Naive thymus-derived CD4-positive, alpha-beta T cell (primary cell): ENCODE data around the gene SNED1. TPM values are rescaled to one million over a fixed set of nuclear protein-coding genes. Genes with fewer than 3 reads are reported as not detected.

Source experiments
- ATAC-seq: fragments of 150-1000 bp; cut with Tn5 transposase; 2 replicates; pipeline ENCODE4 v1.10.0; 2021; ENCODE audit warnings: mild to moderate bottlenecking, moderate library complexity
- CTCF ChIA-PET: fragments of 350-600 bp; sonication (Branson Sonifier 250); formaldehyde crosslinking; loops from one replicate; lab custom pipeline; 2021; ENCODE audit warnings: antibody characterized with exemption; lab: Charles Lee
- POLR2A ChIA-PET: fragments of 350-600 bp; sonication (Branson Sonifier 250); formaldehyde crosslinking; loops from one replicate; lab custom pipeline; 2021; ENCODE audit warnings: antibody characterized with exemption, inconsistent platforms; lab: Charles Lee
- DNase-seq, 9 donors: peaks; one replicate each; pipeline versions ENCODE4 v3.0.0 to v3.0.0-alpha.2; 2020 to 2022; ENCODE audit warnings: mixed read lengths in 1 of 9
- H3K27ac ChIP-seq: one replicate; pipeline ENCODE4 v1.7.0; 2013; ENCODE audit warnings: mild to moderate bottlenecking, low read depth, low read length, moderate library complexity
- H3K27me3 ChIP-seq, 2 donors: one replicate each; pipeline ENCODE4 v1.7.0; 2013; ENCODE audit warnings: low read length in 2 of 2, mild to moderate bottlenecking in 2 of 2, moderate library complexity in 2 of 2; ENCODE audit not compliant: control insufficient read depth in 2 of 2, insufficient read depth in 2 of 2
- H3K36me3 ChIP-seq, 3 experiments: 1 replicate in 2 of 3; 2 replicates in 1 of 3; pipeline ENCODE4 v1.7.0; 2013; ENCODE audit warnings: low read length in 3 of 3, mild to moderate bottlenecking in 3 of 3, moderate library complexity in 1 of 3; ENCODE audit not compliant: insufficient read depth in 3 of 3, control insufficient read depth in 2 of 3
- H3K4me1 ChIP-seq, 2 donors: one replicate each; pipeline ENCODE4 v1.7.0; 2013; ENCODE audit warnings: low read length in 2 of 2, mild to moderate bottlenecking in 2 of 2, moderate library complexity in 1 of 2; ENCODE audit not compliant: control insufficient read depth in 2 of 2, insufficient read depth in 2 of 2
- H3K4me3 ChIP-seq: 2 replicates; pipeline ENCODE4 v1.7.0; 2013; ENCODE audit warnings: mild to moderate bottlenecking, low read length
- H3K9me3 ChIP-seq, 3 experiments: 1 replicate in 2 of 3; 2 replicates in 1 of 3; pipeline ENCODE4 v1.7.0; 2013; ENCODE audit warnings: low read length in 3 of 3; ENCODE audit not compliant: control insufficient read depth in 2 of 3
- H3K27ac Mint-ChIP-seq, 9 donors: one replicate each; pipeline ENCODE4 v1.8.0; 2020 to 2022; ENCODE audit warnings: mixed read lengths in 9 of 9, mild to moderate bottlenecking in 8 of 9, moderate library complexity in 5 of 9, inconsistent platforms in 2 of 9
- H3K27me3 Mint-ChIP-seq, 5 donors: one replicate each; pipeline ENCODE4 v1.8.0; 2021 to 2022; ENCODE audit warnings: mixed read lengths in 5 of 5, mild to moderate bottlenecking in 1 of 5
- H3K36me3 Mint-ChIP-seq, 5 donors: one replicate each; pipeline ENCODE4 v1.8.0; 2020 to 2022; ENCODE audit warnings: mixed read lengths in 5 of 5, mild to moderate bottlenecking in 3 of 5, inconsistent platforms in 1 of 5
- H3K4me1 Mint-ChIP-seq, 7 donors: one replicate each; pipeline ENCODE4 v1.8.0; 2020 to 2022; ENCODE audit warnings: mixed read lengths in 7 of 7, mild to moderate bottlenecking in 3 of 7, inconsistent platforms in 1 of 7
- H3K4me3 Mint-ChIP-seq, 10 donors: one replicate each; pipeline ENCODE4 v1.8.0; 2020 to 2022; ENCODE audit warnings: mild to moderate bottlenecking in 10 of 10, mixed read lengths in 10 of 10, moderate library complexity in 6 of 10, inconsistent platforms in 2 of 10
- H3K9me3 Mint-ChIP-seq, 11 donors: one replicate each; pipeline ENCODE4 v1.8.0; 2020 to 2022; ENCODE audit warnings: mixed read lengths in 11 of 11, mild to moderate bottlenecking in 4 of 11, inconsistent platforms in 1 of 11, moderate library complexity in 1 of 11
- intact Hi-C, 2 donors: fragments of 100-400 bp; cut with micrococcal nuclease; formaldehyde crosslinking; loops; one replicate each; pipeline ENCODE4 v1.15.1; 2023
- polyA plus RNA-seq, 2 donors: library from polyadenylated mRNA; unstranded; fragments of 300-500 nt; fragmentation: Illumina TruSeq; gene quantifications; one replicate each; pipeline ENCODE4 v1.2.3, GENCODE V29; 2021
- total RNA-seq, 6 experiments: library from RNA in 5 of 6; stranded (reverse) in 5 of 6; gene quantifications; 1 replicate in 5 of 6; 2 replicates in 1 of 6; pipeline ENCODE4 v1.2.3 and lab custom pipeline; 2021 to 2026

Gene SNED1
- total and polyA plus RNA-seq, 7 experiments from 2014 or later, result 1.0 to 120 (median 32.9) TPM

GRCh38 chr2:240953426-240954410, 44.7 kb upstream of the SNED1 start:
- no peaks in the 10 kb centered on the region for H3K27me3 ChIP-seq
- H3K27ac Mint-ChIP-seq, result no peak overlapping the region

GRCh38 chr2:240954436-240955305, 43.7 kb upstream of the SNED1 start:
- CTCF ChIA-PET, result no interaction called here
- POLR2A ChIA-PET, result no interaction called here
- Histone ChIP-seq H3K9me3 (no peaks in the 10 kb centered on the region), H3K4me3 (no peak overlapping the region), H3K27ac (no peak overlapping the region), H3K27me3 (no peaks in the 10 kb centered on the region), H3K36me3 (no peaks in the 10 kb centered on the region), H3K4me1 (no peaks in the 10 kb centered on the region)
- ATAC-seq, result no peak
- DNase-seq, result peak in 2 of 9 donors; percentile 3 to 4
- Mint-ChIP-seq H3K4me3 (no peak overlapping the region), H3K9me3 (no peaks in the 10 kb centered on the region), H3K27me3 (peaks cover 0 to 3% (median 0%) of the 10 kb centered on the region in 5 donors), H3K27ac (no peak overlapping the region), H3K36me3 (no peaks in the 10 kb centered on the region), H3K4me1 (peaks cover 0 to 2% (median 0%) of the 10 kb centered on the region in 7 donors)
- intact Hi-C loops, result no loop called here

More at GRCh38 chr2:240953426-240954410, 44.7 kb upstream of the SNED1 start:
- no peaks in the 10 kb centered on the region for H3K36me3 ChIP-seq
- Mint-ChIP-seq H3K4me1 (no peaks in the 10 kb centered on the region), H3K4me3 (no peak overlapping the region), H3K9me3 (no peaks in the 10 kb centered on the region), H3K27me3 (peaks cover 0 to 3% (median 0%) of the 10 kb centered on the region in 5 donors), H3K36me3 (no peaks in the 10 kb centered on the region)
- ChIA-PET POLR2A (no interaction called here), CTCF (no interaction called here)
- no peaks in the 10 kb centered on the region for H3K9me3 ChIP-seq
- H3K27ac ChIP-seq, result no peak overlapping the region
- intact Hi-C loops, result no loop called here
- DNase-seq (peak in 2 of 9 donors; percentile 3 to 9), ATAC-seq (no peak)
- no peaks in the 10 kb centered on the region for H3K4me1 ChIP-seq
- no peak overlapping the region for H3K4me3 ChIP-seq

- DNase-seq, result peak in 2 of 9 donors; percentile 4 to 11
- H3K4me3 Mint-ChIP-seq, result no peak overlapping the region
- peaks cover 0 to 3% (median 0%) of the 10 kb centered on the region in 5 donors for H3K27me3 Mint-ChIP-seq
- H3K9me3 ChIP-seq, result no peaks in the 10 kb centered on the region
- no peaks in the 10 kb centered on the region for H3K4me1 ChIP-seq
- no peaks in the 10 kb centered on the region for H3K9me3 Mint-ChIP-seq
- POLR2A ChIA-PET, result no interaction called here
- no peaks in the 10 kb centered on the region for H3K27me3 ChIP-seq
- no peaks in the 10 kb centered on the region for H3K36me3 Mint-ChIP-seq
- H3K4me1 Mint-ChIP-seq, result peaks cover 0 to 4% (median 0%) of the 10 kb centered on the region in 7 donors
- no peak overlapping the region for H3K27ac Mint-ChIP-seq
- H3K27ac ChIP-seq, result no peak overlapping the region
- CTCF ChIA-PET, result interaction anchor here (0.6 kb wide), 1 partner anchor 20 kb away, joined by 4 read pairs; no protein-coding TSS in a partner anchor
- no peak overlapping the region for H3K4me3 ChIP-seq
- no peaks in the 10 kb centered on the region for H3K36me3 ChIP-seq
- intact Hi-C loops, result no loop called here
- no peak for ATAC-seq
Measured at GRCh38 chr2:240955306-240956170, 42.9 kb upstream of the SNED1 start.

GRCh38 chr2:240956171-240956934, 42.1 kb upstream of the SNED1 start:
- Mint-ChIP-seq H3K4me3 (no peak overlapping the region), H3K9me3 (no peaks in the 10 kb centered on the region), H3K27me3 (peaks cover 0 to 3% (median 0%) of the 10 kb centered on the region in 5 donors), H3K4me1 (peaks cover 0 to 4% (median 0%) of the 10 kb centered on the region in 7 donors), H3K36me3 (no peaks in the 10 kb centered on the region), H3K27ac (no peak overlapping the region)
- ChIA-PET CTCF (interaction anchor here (0.6 kb wide), 1 partner anchor 19 kb away, joined by 4 read pairs; no protein-coding TSS in a partner anchor), POLR2A (no interaction called here)
- H3K27me3 ChIP-seq, result no peaks in the 10 kb centered on the region
- H3K4me3 ChIP-seq, result no peak overlapping the region
- DNase-seq (peak in 1 of 9 donors; percentile 16), ATAC-seq (no peak)
- no peaks in the 10 kb centered on the region for H3K4me1 ChIP-seq
- intact Hi-C loops, result no loop called here
- no peaks in the 10 kb centered on the region for H3K9me3 ChIP-seq
- no peak overlapping the region for H3K27ac ChIP-seq
- H3K36me3 ChIP-seq, result no peaks in the 10 kb centered on the region

GRCh38 chr2:240956935-240957655, 41.3 kb upstream of the SNED1 start:
- no peaks in the 10 kb centered on the region for H3K9me3 ChIP-seq
- Mint-ChIP-seq H3K36me3 (no peaks in the 10 kb centered on the region), H3K27ac (no peak overlapping the region), H3K4me3 (no peak overlapping the region), H3K9me3 (no peaks in the 10 kb centered on the region), H3K27me3 (peaks cover 0 to 3% (median 0%) of the 10 kb centered on the region in 5 donors), H3K4me1 (peaks cover 0 to 4% (median 0%) of the 10 kb centered on the region in 7 donors)
- H3K4me3 ChIP-seq, result no peak overlapping the region
- H3K4me1 ChIP-seq, result no peaks in the 10 kb centered on the region
- no peak for ATAC-seq
- no peak overlapping the region for H3K27ac ChIP-seq
- intact Hi-C loops, result no loop called here
- DNase-seq, result peak in 2 of 9 donors; percentile 5 to 17
- no peaks in the 10 kb centered on the region for H3K36me3 ChIP-seq
- POLR2A ChIA-PET, result no interaction called here
- H3K27me3 ChIP-seq, result no peaks in the 10 kb centered on the region
- CTCF ChIA-PET, result no interaction called here
